Measurements from ENCODE around the gene SMAD5.

Gene SMAD5

GRCh38 chr5:136226401-136226800, 93.8 kb downstream of the SMAD5 start:
- no peak overlapping the region for H3K4me3 ChIP-seq (ENCODE audit: control insufficient read depth, low read depth, low read length)
- TF ChIP-seq, protein P1, sequence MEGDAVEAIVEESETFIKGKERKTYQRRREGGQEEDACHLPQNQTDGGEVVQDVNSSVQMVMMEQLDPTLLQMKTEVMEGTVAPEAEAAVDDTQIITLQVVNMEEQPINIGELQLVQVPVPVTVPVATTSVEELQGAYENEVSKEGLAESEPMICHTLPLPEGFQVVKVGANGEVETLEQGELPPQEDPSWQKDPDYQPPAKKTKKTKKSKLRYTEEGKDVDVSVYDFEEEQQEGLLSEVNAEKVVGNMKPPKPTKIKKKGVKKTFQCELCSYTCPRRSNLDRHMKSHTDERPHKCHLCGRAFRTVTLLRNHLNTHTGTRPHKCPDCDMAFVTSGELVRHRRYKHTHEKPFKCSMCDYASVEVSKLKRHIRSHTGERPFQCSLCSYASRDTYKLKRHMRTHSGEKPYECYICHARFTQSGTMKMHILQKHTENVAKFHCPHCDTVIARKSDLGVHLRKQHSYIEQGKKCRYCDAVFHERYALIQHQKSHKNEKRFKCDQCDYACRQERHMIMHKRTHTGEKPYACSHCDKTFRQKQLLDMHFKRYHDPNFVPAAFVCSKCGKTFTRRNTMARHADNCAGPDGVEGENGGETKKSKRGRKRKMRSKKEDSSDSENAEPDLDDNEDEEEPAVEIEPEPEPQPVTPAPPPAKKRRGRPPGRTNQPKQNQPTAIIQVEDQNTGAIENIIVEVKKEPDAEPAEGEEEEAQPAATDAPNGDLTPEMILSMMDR (IDR thresholded peaks at IDR 0.05; ENCODE audit: control insufficient read depth, insufficient read depth, low read depth, low read length, missing control alignments), result no peak
- no peak for DNase-seq (ENCODE audit: low read depth)

- no peak for DNase-seq (ENCODE audit: low read depth)
- H3K4me3 ChIP-seq (ENCODE audit: control insufficient read depth, low read depth, low read length), result no peak overlapping the region
- TF ChIP-seq, protein P1 (IDR thresholded peaks at IDR 0.05; ENCODE audit: control insufficient read depth, insufficient read depth, low read depth, low read length, missing control alignments), result no peak
Observed at GRCh38 chr5:136228136-136228757, 95.6 kb downstream of the SMAD5 start.

DNA sequence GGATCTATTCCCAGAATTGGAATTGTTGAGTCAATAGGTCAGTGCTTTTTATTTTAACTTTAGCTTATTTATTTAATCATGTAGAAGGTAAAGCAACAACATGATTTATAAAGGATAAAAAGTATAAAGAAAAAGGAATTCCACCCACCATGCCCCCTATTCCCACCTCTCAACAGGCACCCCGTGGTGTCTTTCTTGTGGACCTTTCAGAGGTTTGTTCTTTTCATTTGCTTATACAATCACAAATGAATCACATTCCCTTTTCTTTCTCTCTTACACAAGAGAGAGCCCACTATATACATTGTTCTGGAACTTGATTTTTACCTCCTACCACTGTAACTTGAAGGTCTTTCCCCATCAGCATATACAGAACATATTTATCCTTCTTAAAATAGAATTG, 97.5 kb downstream of the SMAD5 start:
- no peak overlapping the region for H3K4me3 ChIP-seq (ENCODE audit: control insufficient read depth, low read depth, low read length)
- no peak for DNase-seq (ENCODE audit: low read depth)
- TF ChIP-seq, protein P1 (IDR thresholded peaks at IDR 0.05; ENCODE audit: control insufficient read depth, insufficient read depth, low read depth, low read length, missing control alignments), result no peak

DNA sequence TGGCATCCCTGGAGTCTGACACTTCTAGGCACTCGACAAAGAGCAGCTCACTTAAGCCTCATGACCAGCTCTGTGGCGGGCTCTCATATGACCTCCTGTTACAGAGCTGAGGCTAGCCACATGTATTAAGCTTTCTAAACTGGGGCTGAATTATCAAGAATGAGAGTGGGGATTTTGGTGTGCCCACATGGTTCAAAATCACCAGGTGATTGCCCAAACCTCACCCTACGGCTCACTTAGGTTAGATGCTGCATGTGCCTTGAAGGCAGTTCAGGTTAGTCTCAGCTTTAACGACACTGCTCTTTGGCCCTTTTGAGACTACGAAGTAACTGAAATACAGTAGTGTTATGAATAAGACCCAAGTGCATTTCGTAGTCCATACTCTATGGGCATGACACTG, 99.7 kb downstream of the SMAD5 start:
- no peak overlapping the region for H3K4me3 ChIP-seq (ENCODE audit: control insufficient read depth, low read depth, low read length)
- no peak for DNase-seq (ENCODE audit: low read depth)
- TF ChIP-seq, protein P1 (IDR thresholded peaks at IDR 0.05; ENCODE audit: control insufficient read depth, insufficient read depth, low read depth, low read length, missing control alignments), result no peak

Measured in AG09309 (cell line).